Measurements from ENCODE around the gene ABCD4.
A peak's percentile ranks its signal among the peaks of the same experiment; 100 is the strongest.

ABCD4 gene

GRCh38 chr14:74246542-74246941 lies 56.2 kb downstream of the ABCD4 start:
- no peak overlapping the region for H3K9ac ChIP-seq (ENCODE audit: low read depth in 1 of 2, low read length in 2 of 2)
- H3K9me3 ChIP-seq (ENCODE audit: control insufficient read depth in 1 of 2, low read length in 2 of 2): no peaks in the 10 kb centered on the region
- H3K27me3 ChIP-seq (ENCODE audit: control insufficient read depth in 1 of 2, insufficient read depth in 2 of 2, low read length in 2 of 2): peaks cover 49 to 63% of the 10 kb centered on the region in 2 donors
- H3K4me3 ChIP-seq (ENCODE audit: low read depth in 1 of 2, low read length in 2 of 2): no peak overlapping the region
- H3K4me1 ChIP-seq (ENCODE audit: control insufficient read depth in 1 of 2, insufficient read depth in 2 of 2, low read length in 2 of 2): peaks cover 0 to 2% of the 10 kb centered on the region in 2 donors
- no peaks in the 10 kb centered on the region for H3K36me3 ChIP-seq (ENCODE audit: control insufficient read depth in 1 of 2, insufficient read depth in 2 of 2, low read length in 2 of 2)
- H3K27ac ChIP-seq (ENCODE audit: low read depth, low read length): no peak overlapping the region

GRCh38 chr14:74245292-74245691 lies 57.4 kb downstream of the ABCD4 start:
- Histone ChIP-seq H3K27me3 (ENCODE audit: control insufficient read depth in 1 of 2, insufficient read depth in 2 of 2, low read length in 2 of 2) (peaks cover 61 to 74% of the 10 kb centered on the region in 2 donors), H3K9me3 (ENCODE audit: control insufficient read depth in 1 of 2, low read length in 2 of 2) (no peaks in the 10 kb centered on the region)

GRCh38 chr14:74244115-74244514 lies 58.6 kb downstream of the ABCD4 start:
- no peak overlapping the region for H3K27ac ChIP-seq (ENCODE audit: low read depth, low read length)
- H3K4me1 ChIP-seq (ENCODE audit: control insufficient read depth in 1 of 2, insufficient read depth in 2 of 2, low read length in 2 of 2): peaks cover 0 to 13% of the 10 kb centered on the region in 2 donors
- no peaks in the 10 kb centered on the region for H3K9me3 ChIP-seq (ENCODE audit: control insufficient read depth in 1 of 2, low read length in 2 of 2)
- H3K4me3 ChIP-seq (ENCODE audit: low read depth in 1 of 2, low read length in 2 of 2): no peak overlapping the region
- no peak overlapping the region for H3K9ac ChIP-seq (ENCODE audit: low read depth in 1 of 2, low read length in 2 of 2)
- H3K36me3 ChIP-seq (ENCODE audit: control insufficient read depth in 1 of 2, insufficient read depth in 2 of 2, low read length in 2 of 2): no peaks in the 10 kb centered on the region
- H3K27me3 ChIP-seq (ENCODE audit: control insufficient read depth in 1 of 2, insufficient read depth in 2 of 2, low read length in 2 of 2): peaks cover 70 to 82% of the 10 kb centered on the region in 2 donors

More at GRCh38 chr14:74245292-74245691, 57.4 kb downstream of the ABCD4 start:
- no peak overlapping the region for H3K4me3 ChIP-seq (ENCODE audit: low read depth in 1 of 2, low read length in 2 of 2)
- no peaks in the 10 kb centered on the region for H3K36me3 ChIP-seq (ENCODE audit: control insufficient read depth in 1 of 2, insufficient read depth in 2 of 2, low read length in 2 of 2)
- H3K9ac ChIP-seq (ENCODE audit: low read depth in 1 of 2, low read length in 2 of 2): no peak overlapping the region
- peaks cover 0 to 11% of the 10 kb centered on the region in 2 donors for H3K4me1 ChIP-seq (ENCODE audit: control insufficient read depth in 1 of 2, insufficient read depth in 2 of 2, low read length in 2 of 2)
- H3K27ac ChIP-seq (ENCODE audit: low read depth, low read length): no peak overlapping the region

GRCh38 chr14:74243051-74243450 lies 59.7 kb downstream of the ABCD4 start:
- Histone ChIP-seq H3K4me1 (ENCODE audit: control insufficient read depth in 1 of 2, insufficient read depth in 2 of 2, low read length in 2 of 2) (peaks cover 0 to 13% of the 10 kb centered on the region in 2 donors), H3K27ac (ENCODE audit: low read depth, low read length) (no peak overlapping the region), H3K27me3 (ENCODE audit: control insufficient read depth in 1 of 2, insufficient read depth in 2 of 2, low read length in 2 of 2) (peaks cover 80 to 92% of the 10 kb centered on the region in 2 donors), H3K9ac (ENCODE audit: low read depth in 1 of 2, low read length in 2 of 2) (no peak overlapping the region), H3K9me3 (ENCODE audit: control insufficient read depth in 1 of 2, low read length in 2 of 2) (no peaks in the 10 kb centered on the region), H3K4me3 (ENCODE audit: low read depth in 1 of 2, low read length in 2 of 2) (no peak overlapping the region), H3K36me3 (ENCODE audit: control insufficient read depth in 1 of 2, insufficient read depth in 2 of 2, low read length in 2 of 2) (no peaks in the 10 kb centered on the region)

GRCh38 chr14:74242780-74243042 lies 60.0 kb downstream of the ABCD4 start:
- Histone ChIP-seq H3K27me3 (ENCODE audit: control insufficient read depth in 1 of 2, insufficient read depth in 2 of 2, low read length in 2 of 2) (peaks cover 84 to 96% of the 10 kb centered on the region in 2 donors), H3K27ac (ENCODE audit: low read depth, low read length) (no peak overlapping the region), H3K4me3 (ENCODE audit: low read depth in 1 of 2, low read length in 2 of 2) (no peak overlapping the region), H3K4me1 (ENCODE audit: control insufficient read depth in 1 of 2, insufficient read depth in 2 of 2, low read length in 2 of 2) (peaks cover 0 to 13% of the 10 kb centered on the region in 2 donors), H3K9me3 (ENCODE audit: control insufficient read depth in 1 of 2, low read length in 2 of 2) (no peaks in the 10 kb centered on the region), H3K9ac (ENCODE audit: low read depth in 1 of 2, low read length in 2 of 2) (no peak overlapping the region), H3K36me3 (ENCODE audit: control insufficient read depth in 1 of 2, insufficient read depth in 2 of 2, low read length in 2 of 2) (no peaks in the 10 kb centered on the region)

GRCh38 chr14:74242021-74242779 lies 60.5 kb downstream of the ABCD4 start:
- Histone ChIP-seq H3K9ac (ENCODE audit: low read depth in 1 of 2, low read length in 2 of 2) (no peak overlapping the region), H3K27me3 (ENCODE audit: control insufficient read depth in 1 of 2, insufficient read depth in 2 of 2, low read length in 2 of 2) (peaks cover 85 to 97% of the 10 kb centered on the region in 2 donors), H3K27ac (ENCODE audit: low read depth, low read length) (no peak overlapping the region), H3K4me1 (ENCODE audit: control insufficient read depth in 1 of 2, insufficient read depth in 2 of 2, low read length in 2 of 2) (peaks cover 0 to 13% of the 10 kb centered on the region in 2 donors), H3K9me3 (ENCODE audit: control insufficient read depth in 1 of 2, low read length in 2 of 2) (no peaks in the 10 kb centered on the region), H3K4me3 (ENCODE audit: low read depth in 1 of 2, low read length in 2 of 2) (no peak overlapping the region), H3K36me3 (ENCODE audit: control insufficient read depth in 1 of 2, insufficient read depth in 2 of 2, low read length in 2 of 2) (no peaks in the 10 kb centered on the region)

GRCh38 chr14:74241652-74242017 lies 61.1 kb downstream of the ABCD4 start:
- Histone ChIP-seq H3K9ac (ENCODE audit: low read depth in 1 of 2, low read length in 2 of 2) (no peak overlapping the region), H3K4me3 (ENCODE audit: low read depth in 1 of 2, low read length in 2 of 2) (no peak overlapping the region), H3K27ac (ENCODE audit: low read depth, low read length) (no peak overlapping the region), H3K27me3 (ENCODE audit: control insufficient read depth in 1 of 2, insufficient read depth in 2 of 2, low read length in 2 of 2) (peaks cover 81 to 91% of the 10 kb centered on the region in 2 donors), H3K4me1 (ENCODE audit: control insufficient read depth in 1 of 2, insufficient read depth in 2 of 2, low read length in 2 of 2) (peaks cover 0 to 13% of the 10 kb centered on the region in 2 donors), H3K36me3 (ENCODE audit: control insufficient read depth in 1 of 2, insufficient read depth in 2 of 2, low read length in 2 of 2) (no peaks in the 10 kb centered on the region), H3K9me3 (ENCODE audit: control insufficient read depth in 1 of 2, low read length in 2 of 2) (no peaks in the 10 kb centered on the region)

GRCh38 chr14:74240794-74241651 lies 61.7 kb downstream of the ABCD4 start:
- peaks cover 78 to 86% of the 10 kb centered on the region in 2 donors for H3K27me3 ChIP-seq (ENCODE audit: control insufficient read depth in 1 of 2, insufficient read depth in 2 of 2, low read length in 2 of 2)
- H3K4me3 ChIP-seq (ENCODE audit: low read depth in 1 of 2, low read length in 2 of 2): peak overlapping the region; percentile 7 to 40
- no peak overlapping the region for H3K27ac ChIP-seq (ENCODE audit: low read depth, low read length)
- no peaks in the 10 kb centered on the region for H3K9me3 ChIP-seq (ENCODE audit: control insufficient read depth in 1 of 2, low read length in 2 of 2)
- no peaks in the 10 kb centered on the region for H3K36me3 ChIP-seq (ENCODE audit: control insufficient read depth in 1 of 2, insufficient read depth in 2 of 2, low read length in 2 of 2)
- no peak overlapping the region for H3K9ac ChIP-seq (ENCODE audit: low read depth in 1 of 2, low read length in 2 of 2)
- peaks cover 0 to 13% of the 10 kb centered on the region in 2 donors for H3K4me1 ChIP-seq (ENCODE audit: control insufficient read depth in 1 of 2, insufficient read depth in 2 of 2, low read length in 2 of 2)

- peaks cover 0 to 13% of the 10 kb centered on the region in 2 donors for H3K4me1 ChIP-seq (ENCODE audit: control insufficient read depth in 1 of 2, insufficient read depth in 2 of 2, low read length in 2 of 2)
- no peaks in the 10 kb centered on the region for H3K9me3 ChIP-seq (ENCODE audit: control insufficient read depth in 1 of 2, low read length in 2 of 2)
- peak overlapping the region; percentile 7 to 32 for H3K4me3 ChIP-seq (ENCODE audit: low read depth in 1 of 2, low read length in 2 of 2)
- no peak overlapping the region for H3K27ac ChIP-seq (ENCODE audit: low read depth, low read length)
- no peak overlapping the region for H3K9ac ChIP-seq (ENCODE audit: low read depth in 1 of 2, low read length in 2 of 2)
- H3K27me3 ChIP-seq (ENCODE audit: control insufficient read depth in 1 of 2, insufficient read depth in 2 of 2, low read length in 2 of 2): peaks cover 70 to 80% of the 10 kb centered on the region in 2 donors
- no peaks in the 10 kb centered on the region for H3K36me3 ChIP-seq (ENCODE audit: control insufficient read depth in 1 of 2, insufficient read depth in 2 of 2, low read length in 2 of 2)
Observed at GRCh38 chr14:74239848-74240793, 62.6 kb downstream of the ABCD4 start.

Data from duodenal mucosa (tissue), 2 donors.